NCI-H1930 (cell line): ENCODE results near the gene ACTN1.
"Not testable (repeated sequence)": the region's sequence is repeated elsewhere in the genome, so short reads cannot be mapped to it uniquely, and the experiment has no call there.

Experiments
- DNase-seq, 2 experiments: peaks; one replicate each; lab custom pipeline; 2025; lab: John Stamatoyannopoulos, UW

The ACTN1 gene

DNA sequence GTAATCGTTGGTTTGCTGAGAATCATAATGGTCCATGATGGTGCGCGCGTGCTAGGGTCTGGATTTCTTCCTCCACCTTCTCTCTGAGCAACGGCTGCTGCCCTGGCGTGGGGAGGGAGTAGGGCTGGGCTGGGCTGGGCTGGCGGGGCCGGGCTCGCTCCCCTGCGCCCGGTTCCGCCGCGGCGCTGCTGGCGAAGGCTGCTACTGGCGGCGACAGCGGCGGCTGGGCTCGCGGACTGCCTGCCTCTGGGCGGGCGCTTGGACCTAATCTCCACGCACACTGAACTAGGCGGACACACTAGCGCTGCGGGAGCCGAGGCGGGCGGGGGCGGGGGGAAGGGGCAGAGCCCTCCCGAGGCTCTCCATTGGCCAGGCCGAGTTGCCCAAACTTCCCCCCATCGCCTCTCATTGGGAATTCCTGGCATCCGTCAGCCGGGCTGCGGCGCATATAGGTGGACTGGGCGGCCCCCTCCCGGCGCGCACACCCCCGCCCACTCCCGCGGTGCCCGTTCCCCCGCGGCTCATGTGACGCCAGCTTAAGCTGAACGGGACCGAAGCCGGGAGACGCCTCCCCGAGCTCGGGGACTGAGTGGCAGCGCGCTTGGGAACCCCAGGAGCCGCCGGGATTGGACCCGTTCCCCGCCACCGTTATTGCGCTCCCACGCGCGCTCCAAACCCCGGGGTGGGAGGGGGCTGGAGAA lies at the start of gene ACTN1:
ACTN1 (minus strand) TSS at position 282 of the 701 bp plus-strand sequence; CDS start at position 36, 246 bp downstream.
- peak; percentile 88 to 90 for DNase-seq

GRCh38 chr14:69027242-69027913 lies 48.3 kb upstream of the ACTN1 start:
- DNase-seq, result no peak

DNA sequence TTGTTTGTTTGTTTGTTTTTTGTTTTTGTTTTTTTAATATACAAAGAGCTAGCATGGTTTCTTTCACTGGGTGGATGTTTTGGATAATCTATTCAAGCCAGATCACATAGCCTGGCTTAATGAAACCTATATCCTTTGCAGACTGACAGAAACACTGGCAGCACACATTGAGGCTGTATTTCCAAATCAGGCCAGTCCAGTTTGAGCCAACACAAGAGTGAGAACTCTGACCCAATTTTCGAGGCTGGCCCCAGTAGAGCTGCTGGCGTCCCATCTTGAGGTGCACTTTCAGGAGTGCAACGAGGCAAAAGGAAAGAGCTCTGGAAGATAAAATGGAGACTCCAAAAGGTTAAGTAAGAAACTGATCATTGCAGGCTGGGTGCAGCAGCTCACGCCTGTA lies 43.9 kb upstream of the ACTN1 start:
- no peak for DNase-seq

- not testable (repeated sequence) for DNase-seq
Observed at GRCh38 chr14:69022093-69022492, 43.0 kb upstream of the ACTN1 start.

- no peak for DNase-seq
Observed at GRCh38 chr14:69017706-69018105, 38.6 kb upstream of the ACTN1 start.

GRCh38 chr14:69014829-69015259 lies 35.7 kb upstream of the ACTN1 start:
- DNase-seq, result no peak

GRCh38 chr14:69013943-69014782 lies 35.1 kb upstream of the ACTN1 start:
- no peak for DNase-seq

GRCh38 chr14:69012256-69012953 lies 33.3 kb upstream of the ACTN1 start:
- DNase-seq, result no peak

DNA sequence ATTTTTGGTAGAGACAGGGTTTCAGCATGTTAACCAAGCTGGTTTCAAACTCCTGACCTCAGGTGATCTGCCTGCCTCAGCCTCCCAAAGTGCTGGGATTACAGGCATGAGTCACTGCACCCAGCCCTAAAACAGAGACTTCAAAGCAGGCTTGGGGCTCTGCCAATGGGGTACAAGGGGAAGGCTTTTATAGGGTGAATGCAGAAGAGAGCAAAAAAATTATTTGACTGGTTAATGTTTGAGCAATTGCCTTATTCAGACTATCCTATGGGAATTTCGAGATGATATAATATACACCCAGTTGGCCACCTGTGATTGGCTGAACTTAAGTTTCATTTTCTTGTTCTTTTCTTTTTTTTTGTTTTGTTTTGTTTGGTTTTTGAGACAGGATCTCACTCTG lies 31.5 kb upstream of the ACTN1 start:
- no peak for DNase-seq

GRCh38 chr14:69008421-69008884 lies 29.4 kb upstream of the ACTN1 start:
- DNase-seq, result no peak

- no peak for DNase-seq
Observed at GRCh38 chr14:69006346-69006745, 27.2 kb upstream of the ACTN1 start.

DNA sequence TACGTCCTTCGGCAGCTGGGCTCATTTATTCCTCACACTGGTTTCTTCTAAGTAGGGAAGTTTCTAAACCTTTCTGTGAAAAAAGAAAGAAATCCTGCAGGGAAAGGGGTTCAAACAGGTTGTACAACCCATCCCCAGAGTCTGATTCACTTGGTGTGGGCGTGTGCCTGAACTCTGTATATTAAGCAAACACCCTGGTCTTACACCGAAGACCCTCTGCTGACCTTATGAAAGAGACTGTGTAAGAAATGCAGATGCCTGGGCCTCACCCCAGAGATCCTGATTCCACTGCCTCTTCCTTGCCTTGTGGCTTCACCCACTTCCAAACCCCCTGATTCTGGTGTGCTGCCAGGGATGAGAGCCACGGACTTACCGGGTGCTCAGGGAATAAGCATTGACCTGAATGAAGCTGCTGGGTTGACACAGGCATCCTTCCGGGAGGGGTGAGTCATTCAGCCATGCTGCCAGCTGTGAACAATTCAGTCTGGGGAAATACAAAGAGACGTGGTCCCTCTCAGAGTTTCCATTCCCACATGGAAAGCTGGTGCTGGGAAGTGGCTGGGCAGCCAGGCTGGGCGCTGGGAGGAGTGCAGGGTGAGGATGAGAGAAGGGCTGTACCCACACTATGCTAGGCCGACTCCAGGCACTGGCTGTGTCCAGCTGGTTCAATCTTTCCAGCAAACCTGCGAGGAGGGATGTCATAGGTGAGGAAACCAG lies 26.5 kb upstream of the ACTN1 start:
- no peak for DNase-seq

DNA sequence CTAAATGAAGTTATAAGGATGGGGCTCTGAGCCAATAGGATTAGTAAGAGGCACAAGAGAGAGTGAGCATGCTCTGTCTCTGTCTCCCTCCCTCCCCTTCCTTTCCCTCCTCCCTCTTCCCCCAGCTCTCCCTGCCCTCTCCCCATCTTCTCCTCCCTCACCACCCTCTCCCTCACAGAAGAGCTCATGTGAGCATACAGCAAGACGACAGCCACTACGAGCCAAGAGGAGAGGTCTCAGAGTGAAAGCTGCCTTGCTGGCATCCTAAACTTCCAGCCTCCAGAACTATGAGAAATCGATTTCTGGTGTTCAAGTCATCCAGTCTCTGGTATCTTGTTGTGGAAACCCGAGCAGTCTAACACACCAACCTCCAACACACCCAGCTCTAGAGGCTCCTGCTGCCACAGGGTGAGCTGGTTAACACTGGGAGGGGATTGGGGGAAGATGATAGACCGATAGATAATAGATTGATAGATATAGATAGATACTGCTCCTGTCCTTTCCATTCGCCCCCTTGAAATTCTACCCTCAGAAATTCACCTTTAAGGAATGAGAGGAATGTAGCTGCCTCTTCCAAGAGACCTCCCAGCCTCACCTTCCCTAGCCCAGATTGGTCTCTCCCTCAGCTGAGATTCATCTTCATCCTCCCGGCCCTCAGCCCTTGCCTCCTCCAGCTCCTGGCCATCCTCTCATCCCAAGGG lies 25.8 kb upstream of the ACTN1 start:
- DNase-seq, result no peak

DNA sequence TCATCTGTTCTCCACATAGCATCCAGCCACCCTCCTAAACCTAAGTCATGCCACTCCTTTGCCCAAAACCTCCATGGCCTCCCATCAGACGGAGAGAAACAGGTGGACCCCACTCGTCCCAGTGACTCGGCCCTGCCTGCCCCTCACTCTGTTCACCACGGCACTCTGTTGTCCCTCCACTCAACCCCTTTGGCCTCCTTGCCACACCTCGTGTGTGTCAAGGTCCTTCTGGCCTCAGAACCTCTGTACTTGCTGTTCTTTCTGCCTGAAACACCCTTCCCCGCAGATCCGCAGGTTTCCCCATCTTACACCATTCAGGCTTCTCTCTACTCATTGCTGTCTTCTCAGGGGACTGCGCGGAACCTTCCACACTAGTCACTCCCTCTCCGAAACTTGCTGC lies 24.5 kb upstream of the ACTN1 start:
- no peak for DNase-seq

- DNase-seq, result no peak
Observed at GRCh38 chr14:69002069-69002468, 23.0 kb upstream of the ACTN1 start.

GRCh38 chr14:69001375-69001774 lies 22.3 kb upstream of the ACTN1 start:
- no peak for DNase-seq

DNA sequence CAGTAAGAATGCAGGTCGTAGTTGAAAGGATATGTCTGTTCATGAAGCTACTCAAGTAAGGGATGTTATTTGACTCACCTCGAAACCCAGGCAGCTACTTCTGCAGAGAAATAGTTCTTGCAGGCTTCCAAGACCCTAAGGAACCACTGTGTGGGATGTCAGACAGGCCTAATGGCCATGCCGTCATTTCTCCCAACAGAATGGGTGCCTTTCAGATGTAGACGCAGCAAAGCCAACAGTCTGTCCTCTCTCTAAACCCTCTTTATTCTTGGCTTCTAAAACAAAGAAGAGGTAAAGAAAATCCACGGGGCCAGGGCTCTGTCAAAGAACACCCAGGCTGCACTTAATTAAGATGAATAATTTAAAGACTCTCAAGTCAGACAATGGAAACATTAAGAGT lies 19.0 kb upstream of the ACTN1 start:
- no peak for DNase-seq

DNA sequence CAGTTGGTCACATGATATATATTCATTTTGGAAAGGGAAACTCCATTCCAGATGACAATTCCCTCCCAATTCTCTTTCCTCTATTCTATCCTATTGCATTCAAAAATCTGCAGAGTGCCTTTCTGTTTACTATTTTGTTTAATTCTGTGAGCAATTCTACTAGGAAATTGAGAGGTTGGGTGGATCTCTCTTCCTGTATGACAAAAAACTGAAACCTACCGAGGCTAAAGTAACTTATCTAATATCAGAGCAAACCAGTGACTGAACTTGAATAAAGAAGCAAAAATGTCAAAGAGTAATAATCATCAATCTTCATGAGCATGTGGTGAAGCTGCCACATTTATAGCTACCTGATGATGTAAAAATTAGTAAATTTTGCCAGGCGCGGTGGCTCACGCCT lies 16.6 kb upstream of the ACTN1 start:
- DNase-seq, result no peak

DNA sequence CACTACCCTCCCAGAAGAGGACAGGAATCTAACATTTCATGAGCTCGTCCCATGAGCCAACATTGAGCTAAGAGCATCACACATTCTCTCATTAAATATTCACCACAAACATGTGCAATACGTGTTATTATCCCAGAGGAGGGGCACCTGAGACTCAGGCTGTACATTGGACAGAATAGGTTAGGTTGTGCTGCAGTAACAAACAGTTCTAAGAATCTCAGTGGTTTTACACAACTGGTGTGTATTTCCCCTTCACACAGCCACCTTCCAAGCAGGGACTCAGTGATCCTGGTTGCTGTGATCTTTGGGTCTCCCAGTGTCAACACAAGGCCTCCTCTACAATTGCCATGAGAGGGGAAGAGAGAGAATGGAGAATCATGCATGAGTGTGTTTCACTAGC lies 15.0 kb upstream of the ACTN1 start:
- no peak for DNase-seq

GRCh38 chr14:68987653-68988036 lies 8.5 kb upstream of the ACTN1 start:
- DNase-seq, result peak in 1 of 2 experiments; percentile 17
